NCI-H460 (cell line): Measurements from ENCODE around the gene ALDH4A1. TPM values are rescaled to one million over a fixed set of nuclear protein-coding genes. Genes with fewer than 3 reads are reported as not detected.

Experiments
- DNase-seq: peaks from one replicate; pipeline ENCODE4 v3.0.0-alpha.2; 2016; ENCODE audit warnings: low read depth; ENCODE audit errors: extremely low read depth
- polyA plus RNA-seq: library from polyadenylated mRNA; depleted of rRNA; stranded (reverse); fragments of >200 nt; gene quantifications from 2 replicates; pipeline ENCODE4 v1.2.3, GENCODE V29; 2014; cell fraction: nucleus; rRNA removed
- total RNA-seq: library from RNA; depleted of rRNA; stranded (reverse); fragments of >200 nt; shearing (Covaris generic); gene quantifications from 2 replicates; pipeline ENCODE4 v1.2.3, GENCODE V29; 2014; rRNA removed

The ALDH4A1 gene, protein sequence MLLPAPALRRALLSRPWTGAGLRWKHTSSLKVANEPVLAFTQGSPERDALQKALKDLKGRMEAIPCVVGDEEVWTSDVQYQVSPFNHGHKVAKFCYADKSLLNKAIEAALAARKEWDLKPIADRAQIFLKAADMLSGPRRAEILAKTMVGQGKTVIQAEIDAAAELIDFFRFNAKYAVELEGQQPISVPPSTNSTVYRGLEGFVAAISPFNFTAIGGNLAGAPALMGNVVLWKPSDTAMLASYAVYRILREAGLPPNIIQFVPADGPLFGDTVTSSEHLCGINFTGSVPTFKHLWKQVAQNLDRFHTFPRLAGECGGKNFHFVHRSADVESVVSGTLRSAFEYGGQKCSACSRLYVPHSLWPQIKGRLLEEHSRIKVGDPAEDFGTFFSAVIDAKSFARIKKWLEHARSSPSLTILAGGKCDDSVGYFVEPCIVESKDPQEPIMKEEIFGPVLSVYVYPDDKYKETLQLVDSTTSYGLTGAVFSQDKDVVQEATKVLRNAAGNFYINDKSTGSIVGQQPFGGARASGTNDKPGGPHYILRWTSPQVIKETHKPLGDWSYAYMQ
- 3.0 and 3.8 TPM in 2 replicates for total RNA-seq
- 6.9 and 9.1 TPM in 2 replicates for polyA plus RNA-seq

DNA sequence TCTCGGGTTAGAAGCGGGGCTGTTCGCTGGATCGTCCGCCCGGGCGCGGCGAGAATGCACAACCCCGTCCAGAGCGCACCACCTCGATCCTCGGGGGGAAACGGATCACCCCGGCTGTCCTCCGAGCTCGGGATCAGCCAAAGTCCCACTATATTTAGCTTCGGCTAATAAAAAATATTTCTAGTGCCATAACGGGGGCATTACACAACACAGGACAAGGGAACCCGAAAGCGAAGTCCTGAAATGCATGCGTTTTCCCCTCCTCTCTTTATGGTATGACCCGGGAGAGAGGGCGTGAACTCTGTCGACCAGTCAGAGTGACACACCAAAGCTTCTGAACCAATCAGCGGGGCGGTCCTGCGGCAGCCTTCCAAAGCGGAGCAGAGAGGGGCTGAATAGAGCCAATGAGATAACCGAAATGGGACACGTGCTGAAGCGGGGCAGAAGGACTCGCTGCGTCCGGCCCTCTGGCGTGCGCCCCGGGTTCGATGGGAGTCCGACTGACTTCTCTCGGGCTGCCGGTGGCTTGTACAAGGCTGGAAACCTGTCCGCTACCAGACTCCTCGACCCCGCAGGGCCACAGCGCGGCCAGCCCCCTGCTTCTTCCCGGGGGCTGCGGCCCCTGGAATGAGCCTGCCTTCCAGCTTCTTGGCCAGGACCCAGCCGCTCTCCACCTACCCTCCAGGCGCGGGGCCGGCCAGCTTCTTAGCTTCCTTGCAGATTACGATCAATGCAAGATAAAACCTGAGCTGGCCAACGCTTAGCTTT, at the start of gene ALDH4A1:
ALDH4A1 (minus strand) TSS at position 33 of the 768 bp plus-strand sequence; CDS start at position 1, 32 bp downstream.
- DNase-seq = peak; percentile 96

DNA sequence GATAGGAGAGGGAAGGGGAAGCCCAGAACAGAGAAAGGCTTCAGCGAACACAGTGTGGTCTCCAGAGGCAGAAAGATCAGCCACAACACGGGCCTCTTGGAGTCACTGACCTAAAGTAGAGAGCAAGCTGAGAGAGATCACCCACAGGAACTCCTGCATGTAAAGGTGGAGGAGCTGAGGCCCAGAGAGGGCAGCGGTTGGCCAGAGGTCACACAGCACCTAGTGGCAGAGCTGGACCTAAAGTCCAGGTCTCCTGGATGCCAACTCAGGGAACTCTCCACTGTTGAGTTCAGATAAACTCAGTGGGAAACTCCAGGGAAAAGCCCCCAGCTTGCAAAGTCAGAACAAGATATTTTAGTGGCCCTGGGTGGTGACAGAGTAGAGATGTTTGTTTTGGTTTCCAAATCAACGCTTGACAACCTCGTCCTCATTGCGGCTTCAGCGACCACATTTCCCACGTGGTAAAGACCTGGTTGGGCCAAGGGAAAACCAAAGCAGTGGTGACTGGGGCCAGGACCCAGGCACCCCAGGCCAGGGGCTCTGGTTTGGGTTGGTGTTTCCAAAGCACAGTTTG, 49.5 kb upstream of the ALDH4A1 start:
- DNase-seq = no peak

DNA sequence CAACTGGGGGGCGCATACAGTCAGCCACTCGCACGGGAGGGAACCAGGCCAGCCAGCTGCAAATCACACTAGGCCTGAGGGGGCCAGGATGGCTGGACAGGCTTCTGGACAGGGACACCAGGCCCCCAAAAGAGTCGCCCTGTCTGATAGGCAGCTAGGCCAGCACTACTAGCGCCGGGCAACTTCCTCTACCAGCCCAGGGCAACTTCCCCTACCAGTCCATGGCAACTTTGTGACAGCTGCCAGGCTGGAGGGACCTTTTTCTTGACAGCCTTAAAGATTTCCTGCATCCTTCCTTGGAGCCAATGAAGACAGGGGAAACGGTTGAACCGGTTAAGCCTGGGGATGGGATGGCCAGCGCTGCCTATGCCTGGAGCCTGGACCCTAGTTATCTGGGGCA, 49.1 kb upstream of the ALDH4A1 start:
- no peak for DNase-seq

DNA sequence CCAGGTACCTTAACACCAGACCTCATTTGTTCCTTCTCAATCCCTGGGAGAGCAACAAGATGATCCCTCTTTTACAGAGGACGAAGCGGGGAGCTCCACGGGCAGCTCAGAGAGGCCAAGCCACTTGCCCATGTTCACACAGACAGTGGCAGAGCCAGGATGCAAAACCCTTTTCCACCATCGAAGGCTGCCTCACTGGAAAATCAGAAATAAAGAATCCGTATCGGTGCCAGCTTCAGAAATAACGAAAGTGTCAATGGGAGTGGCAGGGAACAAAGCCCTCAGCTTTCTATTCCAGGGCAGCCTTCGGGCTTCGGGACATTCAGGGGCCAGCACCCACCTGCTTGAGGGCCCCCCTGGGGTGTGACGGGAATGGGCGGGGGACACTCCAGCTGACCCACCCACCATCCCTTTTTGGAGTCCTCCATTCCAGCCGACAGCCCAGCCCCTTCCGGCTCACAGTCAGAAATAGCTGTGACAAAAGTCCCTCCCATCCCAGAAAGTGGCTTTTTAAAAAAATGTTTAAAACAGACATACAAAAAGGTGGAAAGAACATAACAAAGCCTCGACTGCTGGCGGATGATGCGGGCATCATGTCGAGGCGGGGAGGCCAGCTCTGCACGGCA, 48.2 kb upstream of the ALDH4A1 start:
- no peak for DNase-seq

- no peak for DNase-seq
Measured at GRCh38 chr1:18949686-18950400, 47.5 kb upstream of the ALDH4A1 start.

DNA sequence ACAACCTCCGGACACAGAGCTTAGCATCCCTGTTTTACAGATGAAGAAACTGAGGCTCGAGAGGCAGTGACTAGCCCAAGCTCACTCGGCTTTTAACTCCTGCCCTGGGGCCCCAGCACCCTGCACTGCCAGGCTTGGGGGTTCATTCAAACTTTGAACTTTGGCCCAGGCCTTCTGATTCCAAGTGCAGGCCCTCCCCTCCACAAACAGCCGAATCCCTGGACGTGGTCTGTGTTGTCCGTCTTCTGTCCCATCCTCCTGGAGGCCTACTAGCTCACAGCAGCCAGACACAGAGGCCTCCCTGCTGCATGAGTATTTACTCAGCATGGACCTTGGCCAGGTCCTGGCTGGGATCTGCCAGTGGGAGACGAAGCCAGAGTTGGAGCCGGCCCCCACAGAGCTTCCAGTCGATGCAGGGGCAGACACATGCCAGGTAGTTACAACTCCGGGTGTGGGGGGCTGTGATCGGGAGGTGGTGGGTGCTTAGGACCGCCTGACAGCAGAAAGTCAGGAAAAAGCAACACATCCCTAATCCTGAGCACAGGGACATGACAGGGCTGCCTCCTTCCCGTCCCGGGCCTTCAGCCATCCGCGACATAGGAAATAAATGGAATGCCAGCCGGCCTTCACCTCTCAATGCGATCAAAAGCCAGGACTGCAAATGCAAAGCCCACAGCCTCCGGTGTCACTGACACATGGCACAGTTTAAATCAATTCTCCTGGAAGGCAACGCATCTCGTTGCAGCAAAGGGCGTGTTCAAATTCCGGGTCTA, 46.7 kb upstream of the ALDH4A1 start:
- DNase-seq = no peak

DNA sequence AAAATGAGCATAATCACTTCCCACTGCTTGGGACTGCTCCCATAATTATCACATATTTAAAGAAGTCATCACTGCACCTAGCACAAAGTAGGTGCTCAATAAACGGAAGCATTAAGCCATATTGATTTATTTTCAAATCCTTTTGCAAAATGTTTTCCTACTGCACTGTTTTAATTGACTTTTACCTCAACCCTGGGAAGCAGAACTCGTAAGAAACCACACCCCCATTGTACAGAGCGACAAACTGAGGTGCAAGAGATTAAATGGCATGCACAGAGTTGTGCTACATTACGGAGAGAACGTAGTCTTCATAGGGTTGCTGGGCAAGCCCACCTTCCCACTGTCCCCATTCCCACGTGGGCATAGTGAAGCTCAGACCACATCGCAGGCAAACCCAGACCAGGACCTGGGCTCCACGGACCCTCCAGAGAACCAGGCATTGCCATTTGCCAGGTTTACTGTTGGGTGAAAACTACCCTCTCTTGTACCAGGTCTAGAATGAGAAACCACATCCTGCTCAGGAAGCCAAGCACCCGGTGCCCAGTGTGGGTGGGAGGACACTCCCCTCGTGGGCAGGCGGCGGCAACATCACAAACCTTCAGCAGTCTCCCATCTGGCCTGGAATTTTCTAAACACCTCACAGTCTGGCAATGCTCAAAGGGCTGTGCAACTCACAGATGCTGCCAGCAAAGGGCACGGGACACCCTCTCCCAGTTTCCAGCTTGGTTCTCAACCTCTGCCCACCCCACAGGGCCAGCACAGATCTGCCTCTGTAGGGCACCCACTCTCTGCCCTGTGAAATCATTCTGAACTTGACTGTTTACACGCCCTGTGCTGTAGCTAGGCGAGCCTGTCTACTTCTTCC, 45.9 kb upstream of the ALDH4A1 start:
- no peak for DNase-seq

DNA sequence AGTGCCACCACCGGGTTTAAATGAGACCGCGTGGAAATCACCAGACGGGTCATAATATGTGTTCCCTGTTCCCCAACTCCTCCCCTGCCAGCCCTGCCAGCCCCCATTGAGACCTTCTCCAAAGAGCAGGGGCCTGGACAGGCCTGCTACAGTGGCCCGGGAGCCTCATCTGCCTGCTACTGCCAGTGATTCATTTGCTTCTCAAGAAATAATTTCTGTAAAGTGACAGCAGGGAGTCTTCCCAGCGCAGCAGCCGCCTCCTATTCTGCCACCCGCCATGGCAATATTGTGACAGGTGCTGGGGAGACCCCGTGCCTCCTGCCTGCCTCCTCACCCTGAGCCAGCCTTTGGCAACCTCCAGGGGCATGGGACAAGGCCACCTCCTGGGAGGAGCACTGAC, 45.2 kb upstream of the ALDH4A1 start:
- DNase-seq = no peak

GRCh38 chr1:18946550-18947381, 44.4 kb upstream of the ALDH4A1 start:
- no peak for DNase-seq

- DNase-seq = no peak
Measured at GRCh38 chr1:18945401-18945849, 43.1 kb upstream of the ALDH4A1 start.

DNA sequence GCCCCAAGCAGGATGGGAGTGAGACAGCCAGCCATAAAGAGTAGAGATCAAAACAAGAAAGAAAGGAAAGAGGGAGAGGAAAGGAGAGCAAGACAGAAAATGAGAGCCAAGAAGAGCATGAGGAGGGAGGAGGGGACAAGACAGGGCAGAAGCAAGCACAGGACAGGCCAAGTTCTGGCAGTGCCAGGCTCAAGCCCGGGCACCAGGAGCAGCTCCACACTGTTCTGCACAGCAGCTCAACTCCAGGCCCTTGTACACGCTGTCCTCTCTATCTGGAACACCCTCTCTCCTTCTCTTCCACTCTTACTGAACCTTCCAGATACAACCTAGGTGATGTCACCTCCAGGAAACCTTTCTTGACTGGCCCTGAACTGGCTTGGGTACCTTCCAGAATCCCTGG, 42.5 kb upstream of the ALDH4A1 start:
- no peak for DNase-seq

- DNase-seq = no peak
Measured at GRCh38 chr1:18943914-18944572, 41.7 kb upstream of the ALDH4A1 start.

- no peak for DNase-seq
Measured at GRCh38 chr1:18943162-18943561, 40.8 kb upstream of the ALDH4A1 start.

DNA sequence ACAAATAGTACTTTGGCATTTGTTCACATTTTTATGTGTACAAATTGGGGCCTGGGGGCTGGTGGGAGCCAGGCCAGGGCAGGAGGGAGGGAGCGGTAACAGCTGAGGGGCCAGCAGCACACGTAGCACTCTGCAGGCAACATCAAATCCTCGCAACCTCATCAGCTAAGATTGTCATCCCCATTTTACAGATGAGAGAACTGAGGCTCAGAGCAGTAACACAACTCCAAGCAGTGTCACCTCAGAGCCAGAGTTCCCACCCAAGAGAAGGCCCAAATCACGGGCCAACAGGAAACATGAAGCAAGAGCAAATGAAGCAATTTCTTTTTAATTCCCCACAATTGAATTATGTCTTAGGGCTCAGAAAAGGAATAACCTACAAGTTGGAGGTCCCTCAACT, 40.0 kb upstream of the ALDH4A1 start:
- no peak for DNase-seq

- DNase-seq = peak; percentile 77
Measured at GRCh38 chr1:18941221-18942141, 39.1 kb upstream of the ALDH4A1 start.
